ENCODE results near the gene KLK3. TPM values are rescaled to one million over a fixed set of nuclear protein-coding genes. Genes with fewer than 3 reads are reported as not detected.

KLK3 gene
- polyA plus RNA-seq, 3 donors, result 0.42 to 0.65 (median 0.48) TPM

DNA sequence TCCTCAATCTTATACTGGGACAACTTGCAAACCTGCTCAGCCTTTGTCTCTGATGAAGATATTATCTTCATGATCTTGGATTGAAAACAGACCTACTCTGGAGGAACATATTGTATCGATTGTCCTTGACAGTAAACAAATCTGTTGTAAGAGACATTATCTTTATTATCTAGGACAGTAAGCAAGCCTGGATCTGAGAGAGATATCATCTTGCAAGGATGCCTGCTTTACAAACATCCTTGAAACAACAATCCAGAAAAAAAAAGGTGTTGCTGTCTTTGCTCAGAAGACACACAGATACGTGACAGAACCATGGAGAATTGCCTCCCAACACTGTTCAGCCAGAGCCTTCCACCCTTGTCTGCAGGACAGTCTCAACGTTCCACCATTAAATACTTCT lies 4.0 kb upstream of the KLK3 start:
- DNase-seq (ENCODE audit: extremely low read depth in 1 of 11, low read depth in 9 of 11, low spot score in 4 of 11), result no peak

DNA sequence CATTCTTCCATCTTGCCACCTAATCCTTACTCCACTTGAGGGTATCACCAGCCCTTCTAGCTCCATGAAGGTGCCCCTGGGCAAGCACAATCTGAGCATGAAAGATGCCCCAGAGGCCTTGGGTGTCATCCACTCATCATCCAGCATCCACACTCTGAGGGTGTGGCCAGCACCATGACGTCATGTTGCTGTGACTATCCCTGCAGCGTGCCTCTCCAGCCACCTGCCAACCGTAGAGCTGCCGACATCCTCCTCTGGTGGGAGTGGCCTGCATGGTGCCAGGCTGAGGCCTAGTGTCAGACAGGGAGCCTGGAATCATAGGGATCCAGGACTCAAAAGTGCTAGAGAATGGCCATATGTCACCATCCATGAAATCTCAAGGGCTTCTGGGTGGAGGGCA lies 3.1 kb upstream of the KLK3 start:
- no peak for DNase-seq (ENCODE audit: extremely low read depth in 1 of 11, low read depth in 9 of 11, low spot score in 4 of 11)

DNA sequence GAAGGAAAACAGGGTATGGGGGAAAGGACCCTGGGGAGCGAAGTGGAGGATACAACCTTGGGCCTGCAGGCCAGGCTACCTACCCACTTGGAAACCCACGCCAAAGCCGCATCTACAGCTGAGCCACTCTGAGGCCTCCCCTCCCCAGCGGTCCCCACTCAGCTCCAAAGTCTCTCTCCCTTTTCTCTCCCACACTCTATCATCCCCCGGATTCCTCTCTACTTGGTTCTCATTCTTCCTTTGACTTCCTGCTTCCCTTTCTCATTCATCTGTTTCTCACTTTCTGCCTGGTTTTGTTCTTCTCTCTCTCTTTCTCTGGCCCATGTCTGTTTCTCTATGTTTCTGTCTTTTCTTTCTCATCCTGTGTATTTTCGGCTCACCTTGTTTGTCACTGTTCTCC lies 2.7 kb downstream of the KLK3 start:
- DNase-seq (ENCODE audit: extremely low read depth in 1 of 11, low read depth in 9 of 11, low spot score in 4 of 11), result no peak

DNA sequence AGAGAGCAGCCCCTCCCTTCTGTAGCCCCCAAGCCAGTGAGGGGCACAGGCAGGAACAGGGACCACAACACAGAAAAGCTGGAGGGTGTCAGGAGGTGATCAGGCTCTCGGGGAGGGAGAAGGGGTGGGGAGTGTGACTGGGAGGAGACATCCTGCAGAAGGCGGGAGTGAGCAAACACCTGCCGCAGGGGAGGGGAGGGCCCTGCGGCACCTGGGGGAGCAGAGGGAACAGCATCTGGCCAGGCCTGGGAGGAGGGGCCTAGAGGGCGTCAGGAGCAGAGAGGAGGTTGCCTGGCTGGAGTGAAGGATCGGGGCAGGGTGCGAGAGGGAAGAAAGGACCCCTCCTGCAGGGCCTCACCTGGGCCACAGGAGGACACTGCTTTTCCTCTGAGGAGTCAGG lies 4.2 kb downstream of the KLK3 start:
- no peak for DNase-seq (ENCODE audit: extremely low read depth in 1 of 11, low read depth in 9 of 11, low spot score in 4 of 11)

DNA sequence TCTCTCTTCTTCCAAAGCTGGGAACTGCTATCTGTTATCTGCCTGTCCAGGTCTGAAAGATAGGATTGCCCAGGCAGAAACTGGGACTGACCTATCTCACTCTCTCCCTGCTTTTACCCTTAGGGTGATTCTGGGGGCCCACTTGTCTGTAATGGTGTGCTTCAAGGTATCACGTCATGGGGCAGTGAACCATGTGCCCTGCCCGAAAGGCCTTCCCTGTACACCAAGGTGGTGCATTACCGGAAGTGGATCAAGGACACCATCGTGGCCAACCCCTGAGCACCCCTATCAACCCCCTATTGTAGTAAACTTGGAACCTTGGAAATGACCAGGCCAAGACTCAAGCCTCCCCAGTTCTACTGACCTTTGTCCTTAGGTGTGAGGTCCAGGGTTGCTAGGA lies 5.1 kb downstream of the KLK3 start:
- no peak for DNase-seq (ENCODE audit: extremely low read depth in 1 of 11, low read depth in 9 of 11, low spot score in 4 of 11)

DNA sequence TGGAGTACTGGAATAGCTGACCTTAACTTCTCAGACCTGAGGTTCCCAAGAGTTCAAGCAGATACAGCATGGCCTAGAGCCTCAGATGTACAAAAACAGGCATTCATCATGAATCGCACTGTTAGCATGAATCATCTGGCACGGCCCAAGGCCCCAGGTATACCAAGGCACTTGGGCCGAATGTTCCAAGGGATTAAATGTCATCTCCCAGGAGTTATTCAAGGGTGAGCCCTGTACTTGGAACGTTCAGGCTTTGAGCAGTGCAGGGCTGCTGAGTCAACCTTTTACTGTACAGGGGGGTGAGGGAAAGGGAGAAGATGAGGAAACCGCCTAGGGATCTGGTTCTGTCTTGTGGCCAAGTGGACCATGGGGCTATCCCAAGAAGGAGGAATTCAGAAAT lies 6.3 kb downstream of the KLK3 start:
- no peak for DNase-seq (ENCODE audit: extremely low read depth in 1 of 11, low read depth in 9 of 11, low spot score in 4 of 11)

DNA sequence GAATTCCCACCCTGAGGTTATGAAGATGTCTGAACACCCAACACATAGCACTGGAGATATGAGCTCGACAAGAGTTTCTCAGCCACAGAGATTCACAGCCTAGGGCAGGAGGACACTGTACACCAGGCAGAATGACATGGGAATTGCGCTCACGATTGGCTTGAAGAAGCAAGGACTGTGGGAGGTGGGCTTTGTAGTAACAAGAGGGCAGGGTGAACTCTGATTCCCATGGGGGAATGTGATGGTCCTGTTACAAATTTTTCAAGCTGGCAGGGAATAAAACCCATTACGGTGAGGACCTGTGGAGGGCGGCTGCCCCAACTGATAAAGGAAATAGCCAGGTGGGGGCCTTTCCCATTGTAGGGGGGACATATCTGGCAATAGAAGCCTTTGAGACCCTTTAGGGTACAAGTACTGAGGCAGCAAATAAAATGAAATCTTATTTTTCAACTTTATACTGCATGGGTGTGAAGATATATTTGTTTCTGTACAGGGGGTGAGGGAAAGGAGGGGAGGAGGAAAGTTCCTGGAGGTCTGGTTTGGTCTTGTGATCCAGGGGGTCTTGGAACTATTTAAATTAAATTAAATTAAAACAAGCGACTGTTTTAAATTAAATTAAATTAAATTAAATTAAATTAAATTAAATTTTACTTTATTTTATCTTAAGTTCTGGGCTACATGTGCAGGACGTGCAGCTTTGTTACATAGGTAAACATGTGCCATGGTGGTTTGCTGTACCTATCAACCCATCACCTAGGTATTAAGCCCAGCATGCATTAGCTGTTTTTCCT lies 7.0 kb downstream of the KLK3 start:
- no peak for DNase-seq (ENCODE audit: extremely low read depth in 1 of 11, low read depth in 9 of 11, low spot score in 4 of 11)

DNA sequence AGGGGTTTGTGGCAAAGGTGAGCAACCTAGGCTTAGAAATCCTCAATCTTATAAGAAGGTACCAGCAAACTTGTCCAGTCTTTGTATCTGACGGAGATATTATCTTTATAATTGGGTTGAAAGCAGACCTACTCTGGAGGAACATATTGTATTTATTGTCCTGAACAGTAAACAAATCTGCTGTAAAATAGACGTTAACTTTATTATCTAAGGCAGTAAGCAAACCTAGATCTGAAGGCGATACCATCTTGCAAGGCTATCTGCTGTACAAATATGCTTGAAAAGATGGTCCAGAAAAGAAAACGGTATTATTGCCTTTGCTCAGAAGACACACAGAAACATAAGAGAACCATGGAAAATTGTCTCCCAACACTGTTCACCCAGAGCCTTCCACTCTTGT lies 14.8 kb downstream of the KLK3 start:
- DNase-seq (ENCODE audit: extremely low read depth in 1 of 11, low read depth in 9 of 11, low spot score in 4 of 11), result no peak

DNA sequence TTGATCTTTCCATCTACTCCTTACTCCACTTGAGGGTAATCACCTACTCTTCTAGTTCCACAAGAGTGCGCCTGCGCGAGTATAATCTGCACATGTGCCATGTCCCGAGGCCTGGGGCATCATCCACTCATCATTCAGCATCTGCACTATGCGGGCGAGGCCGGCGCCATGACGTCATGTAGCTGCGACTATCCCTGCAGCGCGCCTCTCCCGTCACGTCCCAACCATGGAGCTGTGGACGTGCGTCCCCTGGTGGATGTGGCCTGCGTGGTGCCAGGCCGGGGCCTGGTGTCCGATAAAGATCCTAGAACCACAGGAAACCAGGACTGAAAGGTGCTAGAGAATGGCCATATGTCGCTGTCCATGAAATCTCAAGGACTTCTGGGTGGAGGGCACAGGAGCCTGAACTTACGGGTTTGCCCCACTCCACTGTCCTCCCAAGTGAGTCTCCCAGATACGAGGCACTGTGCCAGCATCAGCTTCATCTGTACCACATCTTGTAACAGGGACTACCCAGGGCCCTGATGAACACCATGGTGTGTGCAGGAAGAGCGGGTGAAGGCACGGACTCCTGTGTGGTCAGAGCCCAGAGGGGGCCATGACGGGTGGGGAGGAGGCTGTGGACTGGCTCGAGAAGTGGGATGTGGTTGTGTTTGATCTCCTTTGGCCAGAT lies 15.8 kb downstream of the KLK3 start:
- DNase-seq (ENCODE audit: extremely low read depth in 1 of 11, low read depth in 9 of 11, low spot score in 4 of 11), result no peak

DNA sequence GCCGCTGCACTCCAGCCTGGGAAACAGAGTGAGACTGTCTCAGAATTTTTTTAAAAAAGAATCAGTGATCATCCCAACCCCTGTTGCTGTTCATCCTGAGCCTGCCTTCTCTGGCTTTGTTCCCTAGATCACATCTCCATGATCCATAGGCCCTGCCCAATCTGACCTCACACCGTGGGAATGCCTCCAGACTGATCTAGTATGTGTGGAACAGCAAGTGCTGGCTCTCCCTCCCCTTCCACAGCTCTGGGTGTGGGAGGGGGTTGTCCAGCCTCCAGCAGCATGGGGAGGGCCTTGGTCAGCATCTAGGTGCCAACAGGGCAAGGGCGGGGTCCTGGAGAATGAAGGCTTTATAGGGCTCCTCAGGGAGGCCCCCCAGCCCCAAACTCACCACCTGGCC lies 18.3 kb downstream of the KLK3 start, which contains the start of gene KLK2:
Gene KLK2 (plus strand): TSS at position 384 of the 400 bp plus-strand sequence. CDS start 35 bp downstream, outside the sequence.
- DNase-seq (ENCODE audit: extremely low read depth in 1 of 11, low read depth in 9 of 11, low spot score in 4 of 11), result no peak

DNA sequence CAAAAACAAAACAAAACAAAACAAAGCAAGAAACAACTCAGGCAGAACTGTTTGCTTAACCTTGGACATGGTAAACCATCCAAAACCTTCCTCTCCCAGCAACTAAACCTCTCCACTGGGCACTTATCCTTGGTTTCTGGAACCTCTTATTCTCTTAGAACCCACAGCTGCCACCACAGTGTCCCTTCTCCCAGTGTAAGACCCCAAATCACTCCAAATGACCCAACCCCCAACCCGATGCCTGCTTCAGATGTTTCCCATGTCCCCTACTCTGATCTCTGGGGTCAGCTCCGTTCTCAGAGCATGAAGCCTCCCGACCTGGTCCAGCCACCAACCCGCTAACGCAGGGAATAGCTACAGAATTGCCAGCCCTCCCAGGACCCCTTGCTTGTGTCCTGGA lies 19.5 kb downstream of the KLK3 start:
- no peak for DNase-seq (ENCODE audit: extremely low read depth in 1 of 11, low read depth in 9 of 11, low spot score in 4 of 11)

DNA sequence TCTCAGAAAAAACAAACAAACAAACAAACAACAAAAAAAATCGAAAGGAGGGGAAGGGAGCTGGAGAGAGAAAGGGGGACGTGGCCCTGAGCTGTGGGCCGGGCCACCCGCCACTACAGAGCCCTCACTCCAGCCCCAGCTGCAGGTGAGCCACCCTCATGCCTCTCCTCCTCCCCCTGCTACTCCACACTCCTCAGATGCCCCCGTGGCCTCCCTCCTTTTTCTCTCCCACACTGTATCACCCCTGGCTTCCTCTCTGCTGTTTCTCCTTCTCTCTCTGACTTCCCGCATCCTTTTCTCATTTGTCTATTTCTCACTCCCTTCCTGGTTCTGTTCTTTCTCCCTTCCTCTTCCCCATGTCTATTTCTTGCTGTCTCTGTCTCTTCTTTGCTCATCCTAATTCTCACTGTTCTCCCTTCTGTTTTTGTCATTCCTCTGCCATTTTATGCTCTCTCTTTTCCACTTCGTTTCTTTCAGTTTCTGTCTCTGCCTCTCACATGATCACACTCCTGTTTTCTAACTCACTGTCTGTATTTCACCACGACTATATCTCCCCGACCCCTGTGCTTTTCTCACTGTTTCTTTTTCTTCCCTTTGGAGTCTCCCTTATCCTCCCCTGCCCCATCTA lies 21.2 kb downstream of the KLK3 start:
- DNase-seq (ENCODE audit: extremely low read depth in 1 of 11, low read depth in 9 of 11, low spot score in 4 of 11), result no peak

DNA sequence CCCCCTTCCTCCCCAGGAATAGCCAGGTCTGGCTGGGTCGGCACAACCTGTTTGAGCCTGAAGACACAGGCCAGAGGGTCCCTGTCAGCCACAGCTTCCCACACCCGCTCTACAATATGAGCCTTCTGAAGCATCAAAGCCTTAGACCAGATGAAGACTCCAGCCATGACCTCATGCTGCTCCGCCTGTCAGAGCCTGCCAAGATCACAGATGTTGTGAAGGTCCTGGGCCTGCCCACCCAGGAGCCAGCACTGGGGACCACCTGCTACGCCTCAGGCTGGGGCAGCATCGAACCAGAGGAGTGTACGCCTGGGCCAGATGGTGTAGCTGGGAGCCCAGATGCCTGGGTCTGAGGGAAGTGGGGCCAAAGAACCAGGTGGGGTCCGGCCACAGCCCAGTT lies 21.7 kb downstream of the KLK3 start:
- no peak for DNase-seq (ENCODE audit: extremely low read depth in 1 of 11, low read depth in 9 of 11, low spot score in 4 of 11)

DNA sequence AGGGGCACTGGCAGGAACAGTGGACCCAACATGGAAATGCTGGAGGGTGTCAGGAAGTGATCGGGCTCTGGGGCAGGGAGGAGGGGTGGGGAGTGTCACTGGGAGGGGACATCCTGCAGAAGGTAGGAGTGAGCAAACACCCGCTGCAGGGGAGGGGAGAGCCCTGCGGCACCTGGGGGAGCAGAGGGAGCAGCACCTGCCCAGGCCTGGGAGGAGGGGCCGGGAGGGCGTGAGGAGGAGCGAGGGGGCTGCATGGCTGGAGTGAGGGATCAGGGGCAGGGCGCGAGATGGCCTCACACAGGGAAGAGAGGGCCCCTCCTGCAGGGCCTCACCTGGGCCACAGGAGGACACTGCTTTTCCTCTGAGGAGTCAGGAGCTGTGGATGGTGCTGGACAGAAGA lies 22.6 kb downstream of the KLK3 start:
- DNase-seq (ENCODE audit: extremely low read depth in 1 of 11, low read depth in 9 of 11, low spot score in 4 of 11), result no peak

DNA sequence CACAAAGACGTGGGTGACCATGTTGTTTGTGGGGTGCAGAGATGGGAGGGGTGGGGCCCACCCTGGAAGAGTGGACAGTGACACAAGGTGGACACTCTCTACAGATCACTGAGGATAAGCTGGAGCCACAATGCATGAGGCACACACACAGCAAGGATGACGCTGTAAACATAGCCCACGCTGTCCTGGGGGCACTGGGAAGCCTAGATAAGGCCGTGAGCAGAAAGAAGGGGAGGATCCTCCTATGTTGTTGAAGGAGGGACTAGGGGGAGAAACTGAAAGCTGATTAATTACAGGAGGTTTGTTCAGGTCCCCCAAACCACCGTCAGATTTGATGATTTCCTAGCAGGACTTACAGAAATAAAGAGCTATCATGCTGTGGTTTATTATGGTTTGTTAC lies 24.1 kb downstream of the KLK3 start:
- DNase-seq (ENCODE audit: extremely low read depth in 1 of 11, low read depth in 9 of 11, low spot score in 4 of 11), result no peak

DNA sequence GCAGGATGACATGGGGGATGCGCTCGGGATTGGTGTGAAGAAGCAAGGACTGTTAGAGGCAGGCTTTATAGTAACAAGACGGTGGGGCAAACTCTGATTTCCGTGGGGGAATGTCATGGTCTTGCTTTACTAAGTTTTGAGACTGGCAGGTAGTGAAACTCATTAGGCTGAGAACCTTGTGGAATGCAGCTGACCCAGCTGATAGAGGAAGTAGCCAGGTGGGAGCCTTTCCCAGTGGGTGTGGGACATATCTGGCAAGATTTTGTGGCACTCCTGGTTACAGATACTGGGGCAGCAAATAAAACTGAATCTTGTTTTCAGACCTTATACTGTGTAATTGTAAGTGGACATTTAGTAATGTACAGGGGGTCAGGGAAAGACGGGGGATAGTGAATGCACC lies 25.5 kb downstream of the KLK3 start:
- DNase-seq (ENCODE audit: extremely low read depth in 1 of 11, low read depth in 9 of 11, low spot score in 4 of 11), result no peak

DNA sequence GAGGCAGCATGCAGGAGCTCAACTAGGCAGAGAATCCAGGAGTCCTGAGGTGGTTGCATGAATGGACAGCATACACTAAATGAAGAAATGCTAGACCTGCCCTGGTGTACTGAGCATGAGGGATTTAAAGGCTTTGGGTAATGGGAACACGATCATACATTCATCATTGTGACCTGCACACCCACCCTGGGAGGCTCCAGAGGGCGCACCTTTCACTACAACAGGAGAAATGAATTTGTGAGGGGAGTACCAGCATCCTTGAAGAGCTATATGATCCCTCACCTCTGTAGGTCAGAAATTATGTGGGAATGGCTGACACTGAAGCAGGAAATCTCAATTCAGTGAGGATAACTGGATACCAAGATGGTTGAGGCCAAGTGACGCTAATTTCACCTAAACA lies 27.5 kb downstream of the KLK3 start:
- DNase-seq (ENCODE audit: extremely low read depth in 1 of 11, low read depth in 9 of 11, low spot score in 4 of 11), result no peak

DNA sequence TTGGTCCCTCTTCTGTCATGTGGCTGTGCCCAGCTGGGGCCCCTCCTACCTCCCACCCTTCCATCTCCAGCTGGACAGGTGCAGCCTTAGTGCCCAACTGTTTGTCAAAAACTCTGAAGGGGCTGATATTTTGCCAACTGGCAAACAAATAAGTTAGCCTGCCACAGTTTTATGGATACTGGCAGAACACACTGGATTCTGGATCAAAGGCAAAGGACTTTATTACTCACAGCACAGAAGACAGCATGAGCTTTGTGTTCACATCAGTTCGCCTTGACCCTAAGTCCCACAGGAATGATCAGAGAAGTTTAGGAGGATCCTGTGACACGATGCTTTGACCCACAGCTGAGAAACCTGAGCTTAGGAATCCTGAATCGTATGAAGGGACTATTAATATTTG lies 34.9 kb downstream of the KLK3 start:
- DNase-seq (ENCODE audit: extremely low read depth in 1 of 11, low read depth in 9 of 11, low spot score in 4 of 11), result no peak

DNA sequence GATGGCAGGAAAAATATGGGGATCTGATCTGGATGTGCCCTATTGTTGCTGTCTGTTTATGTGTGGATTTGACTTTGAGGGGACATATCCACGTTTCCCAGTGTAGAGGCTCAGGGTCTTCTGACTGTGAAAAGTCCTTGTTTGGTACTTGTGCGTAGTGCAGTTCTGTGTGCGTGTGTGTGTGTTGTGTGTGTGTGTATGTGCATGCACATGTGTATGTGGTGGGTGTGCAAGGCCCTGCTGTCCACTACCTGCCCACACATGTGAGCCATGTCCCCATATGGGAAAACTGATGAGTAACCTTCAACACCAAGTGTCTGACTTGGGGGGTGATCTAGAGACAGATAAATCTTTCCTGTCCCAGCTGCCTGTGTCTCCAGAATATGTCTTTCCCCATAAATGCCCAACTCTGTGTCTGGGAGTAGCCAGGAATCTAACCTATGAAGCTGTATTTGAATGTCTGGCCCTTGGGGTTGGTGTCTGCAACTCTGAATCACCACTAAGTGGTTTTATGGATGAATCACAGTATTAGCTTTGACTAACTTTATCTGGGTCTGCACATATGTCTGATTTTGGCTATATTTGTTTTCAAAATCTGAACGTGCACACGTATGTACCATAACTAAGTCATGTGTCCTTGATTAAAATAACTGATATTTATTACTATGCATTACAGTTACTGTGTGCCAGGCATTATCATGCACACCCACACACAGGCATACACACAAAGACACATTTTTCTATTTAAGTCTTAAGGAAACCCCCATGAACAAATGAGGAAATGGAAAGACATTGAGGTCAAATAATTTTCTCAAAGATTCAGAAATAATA lies 35.9 kb downstream of the KLK3 start:
- no peak for DNase-seq (ENCODE audit: extremely low read depth in 1 of 11, low read depth in 9 of 11, low spot score in 4 of 11)

DNA sequence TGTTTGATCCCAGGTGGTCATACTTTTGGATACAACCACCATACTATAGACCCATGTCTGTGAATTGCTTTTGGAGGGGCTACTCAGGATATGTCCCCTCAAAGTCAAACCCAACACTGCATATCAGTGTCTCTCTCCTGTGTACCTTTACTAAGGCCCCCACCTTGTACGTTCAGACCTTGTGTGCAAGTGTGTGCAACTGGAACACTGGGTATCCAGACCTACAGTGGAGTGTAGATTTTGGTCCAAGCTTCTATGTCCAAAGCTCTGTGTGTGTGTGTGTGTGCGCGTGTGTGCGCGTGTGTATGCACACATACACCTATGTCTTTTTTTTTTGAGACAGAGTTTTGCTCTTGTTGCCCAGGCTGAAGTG lies 36.5 kb downstream of the KLK3 start:
- DNase-seq (ENCODE audit: extremely low read depth in 1 of 11, low read depth in 9 of 11, low spot score in 4 of 11), result no peak

Measured in renal cortex interstitium (tissue), 11 donors.